ENCODE results near the gene C1orf159.

- TF ChIP-seq EZH2phosphoT487 (IDR thresholded peaks at IDR 0.05; ENCODE audit: low read length) = no peak
- TF ChIP-seq CTCF (IDR thresholded peaks at IDR 0.05; ENCODE audit: low read length) = no peak
Observed at GRCh38 chr1:1161078-1161682, 45.3 kb upstream of the C1orf159 start.
